ENCODE measurements around the gene ABCD4.
A peak's percentile ranks its signal among the peaks of the same experiment; 100 is the strongest.

ABCD4 gene

GRCh38 chr14:74259513-74259912 lies 43.2 kb downstream of the ABCD4 start:
- DNase-seq (ENCODE audit: low read depth in 2 of 2), result no peak

GRCh38 chr14:74258764-74259035 lies 44.0 kb downstream of the ABCD4 start:
- DNase-seq (ENCODE audit: low read depth in 2 of 2), result no peak

GRCh38 chr14:74257941-74258763 lies 44.6 kb downstream of the ABCD4 start:
- DNase-seq (ENCODE audit: low read depth in 2 of 2), result no peak

- DNase-seq (ENCODE audit: low read depth in 2 of 2), result peak; percentile 56 to 63
Observed at GRCh38 chr14:74257078-74257940, 45.4 kb downstream of the ABCD4 start.

- no peak for DNase-seq (ENCODE audit: low read depth in 2 of 2)
Observed at GRCh38 chr14:74255281-74255680, 47.5 kb downstream of the ABCD4 start.

GRCh38 chr14:74249433-74250375 lies 53.0 kb downstream of the ABCD4 start:
- DNase-seq (ENCODE audit: low read depth in 2 of 2), result no peak

GRCh38 chr14:74248017-74248416 lies 54.7 kb downstream of the ABCD4 start:
- DNase-seq (ENCODE audit: low read depth in 2 of 2), result no peak

GRCh38 chr14:74246542-74246941 lies 56.2 kb downstream of the ABCD4 start:
- no peak for DNase-seq (ENCODE audit: low read depth in 2 of 2)

- DNase-seq (ENCODE audit: low read depth in 2 of 2), result no peak
Observed at GRCh38 chr14:74245292-74245691, 57.4 kb downstream of the ABCD4 start.

- DNase-seq (ENCODE audit: low read depth in 2 of 2), result no peak
Observed at GRCh38 chr14:74244115-74244514, 58.6 kb downstream of the ABCD4 start.

GRCh38 chr14:74243051-74243450 lies 59.7 kb downstream of the ABCD4 start:
- DNase-seq (ENCODE audit: low read depth in 2 of 2), result no peak

- DNase-seq (ENCODE audit: low read depth in 2 of 2), result no peak
Observed at GRCh38 chr14:74242780-74243042, 60.0 kb downstream of the ABCD4 start.

GRCh38 chr14:74242021-74242779 lies 60.5 kb downstream of the ABCD4 start:
- no peak for DNase-seq (ENCODE audit: low read depth in 2 of 2)

GRCh38 chr14:74241652-74242017 lies 61.1 kb downstream of the ABCD4 start:
- DNase-seq (ENCODE audit: low read depth in 2 of 2), result no peak

- DNase-seq (ENCODE audit: low read depth in 2 of 2), result no peak
Observed at GRCh38 chr14:74240794-74241651, 61.7 kb downstream of the ABCD4 start.

GRCh38 chr14:74239848-74240793 lies 62.6 kb downstream of the ABCD4 start:
- DNase-seq (ENCODE audit: low read depth in 2 of 2), result no peak

GRCh38 chr14:74238974-74239847 lies 63.5 kb downstream of the ABCD4 start, which contains the start of gene VSX2:
VSX2 (plus strand) TSS chr14:74239449; CDS start chr14:74239562, 113 bp downstream.
- no peak for DNase-seq (ENCODE audit: low read depth in 2 of 2)

GRCh38 chr14:74237441-74237840 lies 65.3 kb downstream of the ABCD4 start:
- DNase-seq (ENCODE audit: low read depth in 2 of 2), result no peak

Data from stimulated activated CD4-positive, alpha-beta T cell treated with anti-CD3 and anti-CD28 coated beads, Interleukin-1b, Interleukin-23, amount 100 ng/mL, for 4 hours (primary cell).